NCI-H2227 treated with DMSO at 0.1 percent for 48 hours (cell line): ENCODE data around the gene DIAPH1.
A peak's percentile ranks its signal among the peaks of the same experiment; 100 is the strongest.

Source experiments
- DNase-seq: peaks from one replicate; lab custom pipeline; 2025; lab: John Stamatoyannopoulos, UW

The DIAPH1 gene

GRCh38 chr5:141519605-141520565 is 98.9 kb downstream of the DIAPH1 start:
- DNase-seq = no peak

GRCh38 chr5:141518618-141519015 is 100.2 kb downstream of the DIAPH1 start:
- no peak for DNase-seq

GRCh38 chr5:141517880-141518617 is 100.8 kb downstream of the DIAPH1 start:
- no peak for DNase-seq

GRCh38 chr5:141517312-141517711 is 101.5 kb downstream of the DIAPH1 start:
- no peak for DNase-seq

GRCh38 chr5:141516672-141517025 is 102.2 kb downstream of the DIAPH1 start:
- DNase-seq = no peak

- DNase-seq = no peak
Observed at GRCh38 chr5:141515946-141516671, 102.7 kb downstream of the DIAPH1 start.

GRCh38 chr5:141515141-141515540 is 103.7 kb downstream of the DIAPH1 start:
- no peak for DNase-seq

- DNase-seq = no peak
Observed at GRCh38 chr5:141514330-141515133, 104.3 kb downstream of the DIAPH1 start.

GRCh38 chr5:141513627-141514329 is 105.0 kb downstream of the DIAPH1 start:
- peak; percentile 80 for DNase-seq

- DNase-seq = peak; percentile 68
Observed at GRCh38 chr5:141512911-141513626, 105.7 kb downstream of the DIAPH1 start.

GRCh38 chr5:141512390-141512910 is 106.3 kb downstream of the DIAPH1 start:
- peak; percentile 62 for DNase-seq

GRCh38 chr5:141511771-141512325 is 107.0 kb downstream of the DIAPH1 start:
- DNase-seq = no peak

GRCh38 chr5:141510850-141511601 is 107.8 kb downstream of the DIAPH1 start:
- DNase-seq = no peak

GRCh38 chr5:141510160-141510559 is 108.6 kb downstream of the DIAPH1 start:
- DNase-seq = no peak

GRCh38 chr5:141508798-141509611 is 109.8 kb downstream of the DIAPH1 start:
- DNase-seq = peak; percentile 23

- no peak for DNase-seq
Observed at GRCh38 chr5:141508440-141508797, 110.4 kb downstream of the DIAPH1 start.

- DNase-seq = no peak
Observed at GRCh38 chr5:141507387-141508091, 111.3 kb downstream of the DIAPH1 start.
